H7 (cell line): Measurements from ENCODE around the gene NUDT4. TPM values are rescaled to one million over a fixed set of nuclear protein-coding genes. Genes with fewer than 3 reads are reported as not detected.

Experiments used
- DNase-seq: peaks from one replicate; pipeline ENCODE4 v3.0.0; 2012
- H3K27me3 ChIP-seq: 2 replicates; pipeline ENCODE4 v1.6.0; 2011; ENCODE audit warnings: mild to moderate bottlenecking, low read length; ENCODE audit not compliant: control insufficient read depth, insufficient read depth
- H3K36me3 ChIP-seq: replicated peaks from 2 replicates; pipeline ENCODE4 v1.5.1; 2011; ENCODE audit warnings: low read length; ENCODE audit not compliant: control insufficient read depth, insufficient read depth
- H3K4me3 ChIP-seq: 2 replicates; pipeline ENCODE4 v1.5.1; 2011; ENCODE audit warnings: low read depth, mild to moderate bottlenecking, control low read depth, low read length, moderate library complexity; ENCODE audit not compliant: insufficient read depth
- total RNA-seq: library from RNA; depleted of rRNA; stranded (reverse); fragments of >200 nt; shearing (Covaris generic); gene quantifications from 2 replicates; pipeline ENCODE4 v1.2.3, GENCODE V29; 2014; rRNA removed

NUDT4 gene
- total RNA-seq, result 60.0 and 73.2 TPM in 2 replicates

DNA sequence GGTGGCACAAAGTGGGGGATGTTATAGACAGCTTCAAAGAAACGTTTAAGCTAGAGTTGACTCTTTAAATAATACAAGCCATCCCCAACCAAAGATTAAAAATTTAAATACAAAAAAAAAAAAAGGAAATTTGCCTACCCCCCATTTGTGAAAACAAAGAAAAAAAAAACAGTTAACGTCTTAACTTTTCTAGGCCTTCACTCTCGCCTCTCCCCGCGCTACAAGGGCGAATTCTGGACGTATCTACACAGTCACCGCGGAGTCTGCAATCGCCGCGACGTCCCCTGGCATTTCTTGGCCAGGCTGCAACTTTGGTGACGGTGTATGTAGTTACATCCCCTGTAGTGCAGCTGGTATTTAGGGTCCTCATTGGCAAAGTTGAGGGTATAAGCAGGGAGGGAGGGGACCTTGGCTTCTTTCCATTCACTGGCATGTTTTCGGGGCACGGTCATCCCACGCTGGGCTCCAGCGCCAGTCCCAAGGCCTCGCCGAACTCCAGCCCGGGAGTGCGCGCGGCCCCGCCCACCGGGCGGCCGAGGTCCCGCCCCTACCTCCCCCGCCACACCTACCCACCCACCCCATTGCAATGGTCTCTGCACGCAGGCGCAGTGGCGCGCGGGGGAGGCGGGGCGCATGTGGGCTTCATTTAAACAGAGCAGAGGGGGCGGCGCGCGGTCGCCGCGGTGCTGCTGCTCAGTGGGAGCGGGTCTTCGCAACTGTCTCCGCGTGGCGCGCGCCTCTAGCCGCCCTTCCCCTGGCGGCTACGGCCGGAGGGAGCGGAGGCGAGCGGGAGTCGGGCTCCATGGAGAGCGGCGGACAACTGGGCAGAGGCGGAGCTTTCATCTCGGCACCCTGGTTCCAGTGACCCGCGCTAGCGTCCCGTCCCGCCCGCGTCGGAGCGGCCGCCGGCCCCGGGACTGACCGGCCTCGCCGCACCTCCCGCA, at the start of gene NUDT4:
NUDT4 (plus strand) TSS at position 674 of the 944 bp plus-strand sequence. CDS start 398 bp downstream, outside the sequence.
- no peaks in the 10 kb centered on the region for H3K27me3 ChIP-seq
- DNase-seq, result peak; percentile 99
- H3K36me3 ChIP-seq, result no peaks in the 10 kb centered on the region
- peak within 1 kb of the TSS; percentile 86 for H3K4me3 ChIP-seq

DNA sequence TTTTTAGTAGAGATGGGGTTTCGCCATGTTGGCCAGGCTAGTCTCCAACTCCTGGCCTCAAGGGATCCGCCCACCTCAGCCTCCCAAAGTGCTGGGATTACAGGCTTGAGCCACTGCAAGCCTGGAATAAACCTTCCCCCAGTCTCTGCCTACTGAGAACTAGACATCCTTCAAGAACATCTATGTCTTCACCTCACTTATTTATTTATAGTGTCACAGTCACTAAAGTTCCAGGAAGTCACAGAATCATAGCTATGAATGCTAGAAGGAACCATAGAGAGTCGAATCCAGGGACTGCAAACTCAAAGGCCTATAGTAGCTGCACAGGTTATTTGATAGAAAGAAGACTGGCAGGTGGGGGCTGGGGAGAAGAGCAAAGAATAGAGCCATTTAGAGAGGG, 44.7 kb upstream of the NUDT4 start:
- Histone ChIP-seq H3K36me3 (no peaks in the 10 kb centered on the region), H3K4me3 (no peak overlapping the region), H3K27me3 (no peaks in the 10 kb centered on the region)
- no peak for DNase-seq

DNA sequence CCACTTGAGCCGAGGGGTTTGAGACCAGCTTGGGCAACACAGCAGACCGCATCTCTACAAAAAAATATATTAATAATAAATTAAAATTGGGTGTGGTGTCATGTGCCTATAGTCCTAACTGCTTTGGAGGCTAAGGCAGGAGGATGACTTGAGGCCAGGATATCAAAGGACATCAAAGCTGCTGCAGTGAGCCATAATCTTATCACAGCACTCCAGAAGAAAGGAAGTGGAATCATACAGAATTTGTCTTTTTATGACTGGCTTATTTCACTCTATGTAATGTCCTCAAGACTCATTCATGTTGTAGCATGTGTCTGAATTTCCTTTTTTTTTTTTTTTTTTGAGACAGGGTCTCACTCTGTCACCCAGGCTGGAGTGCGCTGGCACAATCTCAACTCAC, 43.9 kb upstream of the NUDT4 start:
- no peak overlapping the region for H3K4me3 ChIP-seq
- H3K36me3 ChIP-seq, result no peaks in the 10 kb centered on the region
- H3K27me3 ChIP-seq, result no peaks in the 10 kb centered on the region
- DNase-seq, result no peak

DNA sequence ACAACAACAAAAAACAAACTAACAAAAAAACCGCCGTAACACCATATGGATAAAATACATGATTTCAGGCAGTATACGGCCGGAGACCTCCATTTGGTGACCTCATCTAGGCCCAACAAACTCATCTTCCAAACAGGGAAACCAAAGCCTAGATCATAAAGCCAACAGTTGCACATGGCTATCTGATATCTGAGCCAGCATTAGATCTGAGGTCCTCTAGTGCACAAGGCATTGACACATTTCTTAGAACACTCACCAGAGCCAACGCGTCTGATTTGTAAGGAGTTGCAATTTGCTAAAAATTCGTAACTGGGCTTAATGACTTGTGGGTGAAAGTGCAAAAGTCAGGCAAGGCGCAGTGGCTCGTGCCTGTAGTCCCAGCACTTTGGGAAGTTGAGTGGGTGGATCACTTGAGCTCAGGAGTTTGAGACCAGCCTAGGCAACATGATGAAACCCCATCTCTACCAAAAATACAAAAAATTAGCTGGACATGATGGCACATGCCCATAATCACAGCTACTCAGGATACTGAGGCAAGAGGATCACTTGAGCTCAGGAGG, 42.0 kb upstream of the NUDT4 start:
- Histone ChIP-seq H3K4me3 (no peak overlapping the region), H3K36me3 (no peaks in the 10 kb centered on the region), H3K27me3 (no peaks in the 10 kb centered on the region)
- DNase-seq, result no peak

DNA sequence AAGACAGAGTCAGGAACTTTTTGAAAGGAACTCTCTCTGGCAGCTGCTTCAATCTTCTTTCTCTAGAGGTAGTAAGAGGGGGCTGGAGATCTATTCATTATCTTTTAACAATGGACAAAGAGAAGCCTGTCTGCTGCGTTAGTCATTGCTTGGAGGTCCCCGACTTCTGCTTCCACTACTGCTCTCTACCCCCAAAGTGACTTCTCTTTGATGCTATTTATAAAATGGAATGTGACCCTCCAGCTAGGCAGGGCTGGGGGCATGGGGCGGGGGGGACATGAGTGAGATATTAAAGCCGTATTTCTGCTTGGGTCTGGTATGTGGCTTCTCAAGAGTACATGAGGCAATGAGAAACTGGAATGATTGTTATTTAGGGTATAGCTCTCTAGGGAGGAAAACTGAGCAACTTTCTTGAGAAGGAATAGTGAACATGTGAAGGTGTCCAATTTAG, 41.4 kb upstream of the NUDT4 start:
- Histone ChIP-seq H3K4me3 (no peak overlapping the region), H3K36me3 (no peaks in the 10 kb centered on the region), H3K27me3 (no peaks in the 10 kb centered on the region)
- no peak for DNase-seq

DNA sequence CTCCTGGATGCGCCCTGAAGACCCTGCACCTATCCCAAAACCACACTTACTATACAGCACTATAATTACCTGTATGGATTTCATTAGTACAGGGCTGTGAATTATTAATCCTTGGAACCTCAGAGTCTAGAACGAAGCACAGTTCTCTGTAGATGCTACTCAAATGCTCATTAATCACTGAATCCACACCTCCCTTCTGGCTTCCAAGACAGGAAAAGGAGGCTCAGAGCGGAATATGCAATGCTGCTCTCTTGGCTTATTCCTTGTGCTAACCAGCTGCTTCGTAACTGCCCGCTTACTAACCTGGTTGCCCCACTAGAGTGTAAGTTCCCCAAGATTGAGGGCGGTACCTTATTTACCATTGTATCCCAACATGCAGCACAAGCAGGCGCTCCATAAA, 39.1 kb upstream of the NUDT4 start:
- DNase-seq, result no peak
- H3K36me3 ChIP-seq, result no peaks in the 10 kb centered on the region
- H3K4me3 ChIP-seq, result no peak overlapping the region
- H3K27me3 ChIP-seq, result no peaks in the 10 kb centered on the region

DNA sequence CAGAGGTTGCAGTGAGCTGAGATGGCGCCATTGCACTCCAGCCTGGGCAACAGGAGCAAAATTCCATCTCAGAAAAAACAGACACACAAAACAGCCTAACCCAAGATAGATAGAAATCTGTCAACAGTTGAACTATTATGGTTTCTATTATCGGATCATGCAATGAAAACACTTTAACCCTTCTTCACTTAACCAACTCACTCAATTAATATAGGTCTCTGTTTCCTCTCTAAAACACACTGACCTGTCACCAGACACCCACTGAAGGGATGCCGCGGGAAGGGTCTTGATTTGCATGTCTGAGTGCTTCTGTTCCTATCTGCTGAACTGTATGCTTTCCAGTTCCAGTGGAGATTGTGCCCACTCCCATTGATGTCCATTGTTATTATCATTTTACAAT, 38.0 kb upstream of the NUDT4 start:
- no peak for DNase-seq
- Histone ChIP-seq H3K27me3 (no peaks in the 10 kb centered on the region), H3K36me3 (no peaks in the 10 kb centered on the region), H3K4me3 (no peak overlapping the region)

DNA sequence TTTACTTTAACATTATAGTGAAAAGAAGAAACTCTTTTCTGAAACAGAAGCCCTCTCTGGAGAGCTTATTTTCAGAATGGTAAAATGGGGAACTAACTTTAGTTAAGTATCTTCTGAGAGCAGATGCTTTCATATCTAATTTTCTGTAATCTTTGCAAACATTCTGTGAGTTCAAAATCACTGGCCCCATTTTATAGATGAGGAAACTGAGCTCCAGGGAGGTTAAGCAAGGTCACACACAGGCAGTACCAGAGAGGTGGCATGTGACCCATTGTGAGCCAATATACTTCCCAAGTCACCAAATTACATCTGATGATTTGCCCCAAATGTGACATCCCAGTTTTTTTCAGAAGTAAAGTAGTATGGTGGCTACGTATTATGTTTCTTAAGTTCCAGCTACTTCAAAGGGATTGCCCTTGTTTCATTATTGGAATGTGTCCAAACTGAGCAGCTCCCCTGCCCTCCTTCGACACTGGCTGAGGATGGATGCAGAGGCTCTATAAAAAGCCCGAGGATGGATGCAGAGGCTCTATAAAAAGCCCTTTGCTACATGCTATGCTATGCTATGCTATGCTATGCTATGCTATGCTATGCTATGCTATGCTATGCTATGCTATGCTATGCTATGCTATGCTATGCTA, 36.2 kb upstream of the NUDT4 start:
- H3K36me3 ChIP-seq, result no peaks in the 10 kb centered on the region
- no peak for DNase-seq
- H3K27me3 ChIP-seq, result no peaks in the 10 kb centered on the region
- no peak overlapping the region for H3K4me3 ChIP-seq

DNA sequence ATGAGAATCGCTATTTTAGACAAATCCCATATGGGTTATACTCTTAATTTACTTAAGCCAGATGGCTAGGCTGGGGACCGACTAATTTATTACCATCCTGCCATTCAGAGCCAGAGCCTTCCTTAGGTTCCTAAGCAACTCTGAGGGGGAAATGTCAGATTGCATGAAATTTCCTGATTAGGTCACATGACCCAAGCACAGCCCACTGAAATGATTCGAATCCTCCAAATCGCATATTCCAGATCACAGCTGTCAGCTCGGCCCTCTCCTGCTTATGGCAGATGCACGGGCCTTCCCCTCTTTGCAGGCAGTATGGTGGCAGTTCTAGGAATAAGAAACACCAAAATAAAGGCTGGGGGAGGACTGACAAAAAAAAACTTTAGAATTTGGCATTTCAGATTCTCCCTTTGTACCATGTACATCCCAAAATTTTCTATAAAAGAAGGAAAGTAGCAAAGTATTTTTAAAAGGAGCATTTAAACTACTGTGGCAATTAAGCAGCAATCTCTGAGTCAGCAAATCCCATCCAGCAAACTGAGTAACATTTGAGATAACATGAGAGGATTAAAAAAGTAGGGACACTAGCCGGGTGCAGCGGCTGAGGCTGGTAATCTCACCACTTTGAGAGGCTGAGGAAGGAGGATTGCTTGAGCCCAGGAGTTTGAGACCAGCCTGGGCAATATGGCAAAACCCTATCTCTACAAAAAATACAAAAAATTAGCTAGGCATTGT, 30.5 kb upstream of the NUDT4 start:
- no peak for DNase-seq
- no peak overlapping the region for H3K4me3 ChIP-seq
- no peaks in the 10 kb centered on the region for H3K36me3 ChIP-seq
- no peaks in the 10 kb centered on the region for H3K27me3 ChIP-seq

DNA sequence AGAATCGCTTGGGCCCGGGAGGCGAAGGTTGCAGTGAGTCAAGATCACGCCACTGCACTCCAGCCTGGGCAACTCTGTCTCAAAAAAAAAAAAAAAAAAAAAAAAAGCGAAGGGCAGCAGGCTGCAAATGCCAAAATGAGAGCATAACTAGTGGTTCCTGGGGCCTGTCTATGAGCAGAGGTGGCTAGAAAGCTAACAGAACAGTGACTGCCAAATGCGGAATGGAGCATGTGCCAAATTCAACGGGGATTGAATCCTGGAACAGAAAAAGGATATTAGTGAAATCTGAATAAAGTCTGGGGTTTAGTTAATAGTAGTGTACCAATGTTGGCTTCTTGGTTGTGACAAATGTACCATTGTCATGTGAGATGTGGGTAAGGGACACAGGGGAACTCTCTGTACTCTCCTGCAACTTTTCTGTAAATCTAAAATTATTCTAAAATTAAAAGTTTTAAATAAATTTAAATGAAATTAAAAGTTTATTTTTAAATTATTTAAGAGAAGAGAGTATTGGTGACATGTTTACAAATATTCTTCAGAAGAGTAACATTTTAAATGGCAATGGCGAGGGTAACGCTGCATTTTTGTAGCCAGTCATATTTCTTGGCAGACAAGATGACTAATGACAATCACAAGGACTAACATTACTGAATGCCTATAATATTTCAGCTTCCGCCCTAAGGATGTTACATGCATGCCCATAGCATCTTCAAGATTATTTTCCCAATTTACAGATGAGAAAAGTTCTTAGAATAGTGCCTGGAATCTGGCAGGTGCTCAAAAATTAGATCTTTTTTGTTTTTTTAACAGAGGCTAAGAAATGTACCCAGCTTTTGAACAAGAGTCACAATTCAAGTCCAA, 28.9 kb upstream of the NUDT4 start:
- H3K27me3 ChIP-seq, result no peaks in the 10 kb centered on the region
- no peak for DNase-seq
- H3K4me3 ChIP-seq, result no peak overlapping the region
- H3K36me3 ChIP-seq, result no peaks in the 10 kb centered on the region

DNA sequence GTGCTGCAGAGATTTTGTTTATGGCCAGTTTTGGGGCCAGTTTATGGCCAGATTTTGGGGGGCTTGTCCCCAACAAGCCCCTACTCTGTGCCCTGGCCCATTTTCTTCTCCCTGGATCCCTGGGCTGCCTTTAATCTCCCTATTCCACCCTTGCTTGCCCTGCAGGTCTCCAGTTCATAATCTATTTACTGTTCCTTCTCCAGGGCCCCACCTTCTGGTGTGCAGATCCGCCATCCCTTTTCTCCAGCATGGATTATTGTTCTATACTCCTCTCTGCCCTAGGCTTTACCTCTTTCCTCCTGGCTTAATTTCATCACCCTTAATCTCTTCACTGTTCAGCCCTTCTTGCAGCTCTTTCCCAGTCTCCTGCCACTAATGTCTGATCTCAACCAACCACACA, 26.0 kb upstream of the NUDT4 start:
- no peak for DNase-seq
- Histone ChIP-seq H3K36me3 (no peaks in the 10 kb centered on the region), H3K27me3 (no peaks in the 10 kb centered on the region), H3K4me3 (no peak overlapping the region)

DNA sequence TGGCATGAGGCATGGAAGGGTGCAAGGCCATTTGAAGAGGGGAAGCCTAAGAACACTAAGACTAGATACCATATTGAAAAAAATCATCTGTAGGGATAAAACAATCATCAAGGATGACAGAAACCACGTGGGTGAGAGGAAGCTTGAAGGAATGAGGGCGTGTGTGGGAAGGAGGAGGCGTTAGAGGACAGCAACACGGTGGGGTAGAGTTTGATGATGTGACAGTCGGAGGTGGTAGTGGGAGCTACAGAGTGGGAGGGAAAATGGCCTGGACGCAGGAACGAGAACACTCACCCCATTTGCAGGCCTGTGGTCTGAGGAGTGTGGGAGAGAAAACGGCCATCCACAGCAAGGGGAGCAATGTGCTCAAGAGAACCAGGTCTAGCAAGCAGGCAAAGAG, 25.4 kb upstream of the NUDT4 start:
- Histone ChIP-seq H3K4me3 (no peak overlapping the region), H3K36me3 (no peaks in the 10 kb centered on the region), H3K27me3 (no peaks in the 10 kb centered on the region)
- DNase-seq, result no peak

DNA sequence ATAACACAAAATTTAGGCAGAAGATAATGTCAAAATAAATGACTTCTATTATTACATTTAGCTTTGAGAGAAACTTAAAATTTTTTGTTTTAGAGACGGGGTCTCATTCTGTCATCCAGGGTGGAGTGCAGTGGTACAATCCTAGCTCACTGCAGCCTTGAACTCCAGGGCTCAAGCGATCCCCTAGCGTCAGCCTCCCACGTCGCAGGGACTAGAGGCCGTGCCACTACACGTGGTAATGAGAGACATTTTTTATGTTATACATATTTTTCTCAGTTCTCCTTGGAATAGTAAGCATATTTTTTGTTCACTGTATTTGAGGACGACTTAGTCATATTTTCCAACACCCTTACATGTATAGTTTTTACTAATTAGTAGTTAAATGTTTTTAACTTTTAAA, 21.5 kb upstream of the NUDT4 start:
- H3K4me3 ChIP-seq, result no peak overlapping the region
- H3K27me3 ChIP-seq, result no peaks in the 10 kb centered on the region
- no peak for DNase-seq
- H3K36me3 ChIP-seq, result no peaks in the 10 kb centered on the region

DNA sequence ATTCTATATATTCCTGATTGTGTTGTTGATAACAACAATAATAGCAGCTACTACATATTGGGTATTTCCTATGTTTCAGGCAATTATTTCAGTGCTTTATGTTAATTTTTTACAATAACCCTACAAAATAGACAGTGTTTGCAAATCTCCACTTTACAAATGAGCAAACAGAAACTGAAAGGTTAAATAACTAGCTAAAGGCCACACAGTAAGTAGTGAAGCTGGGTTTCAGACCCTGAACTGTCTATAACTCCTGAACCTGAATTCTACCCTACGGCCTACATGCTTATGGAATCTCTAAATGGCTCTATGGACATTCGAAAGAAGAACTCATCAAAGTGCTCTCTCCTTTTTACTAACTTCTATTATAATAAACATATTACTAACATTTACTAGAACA, 19.7 kb upstream of the NUDT4 start:
- no peak for DNase-seq
- H3K4me3 ChIP-seq, result no peak overlapping the region
- H3K36me3 ChIP-seq, result no peaks in the 10 kb centered on the region
- H3K27me3 ChIP-seq, result no peaks in the 10 kb centered on the region
